ENCODE results near the gene OPCML. TPM values are rescaled to one million over a fixed set of nuclear protein-coding genes. Genes with fewer than 3 reads are reported as not detected.

The OPCML gene
- total RNA-seq, 3 donors from 2014 or later (not counting 1 experiment from before 2014, with no cell fraction given) = not detected

- H3K4me1 ChIP-seq (ENCODE audit: control insufficient read depth, insufficient read depth, low read length) = no peaks in the 10 kb centered on the region
- 21% methylated on average over 11 of the region's 11 CpGs for WGBS (ENCODE audit: insufficient coverage)
- Mint-ChIP-seq H3K4me3 (no peak overlapping the region), H3K4me1 (peaks cover 0 to 5% of the 10 kb centered on the region in 2 donors), H3K9me3 (no peaks in the 10 kb centered on the region), H3K36me3 (no peaks in the 10 kb centered on the region), H3K27me3 (ENCODE audit: low read depth in 2 of 2) (no peaks in the 10 kb centered on the region), H3K27ac (no peak overlapping the region)
- no peaks in the 10 kb centered on the region for H3K36me3 ChIP-seq (ENCODE audit: control insufficient read depth, insufficient read depth, low read length)
- peak; percentile 18 to 51 for DNase-seq
- intact Hi-C loops (cut with micrococcal nuclease) = no loop called here
- no peaks in the 10 kb centered on the region for H3K9me3 ChIP-seq (ENCODE audit: control insufficient read depth, insufficient read depth, low read length)
- no peak overlapping the region for H3K27ac ChIP-seq (ENCODE audit: low read length)
- no peaks in the 10 kb centered on the region for H3K27me3 ChIP-seq (ENCODE audit: control insufficient read depth, insufficient read depth, low read length)
- no peak overlapping the region for H3K4me3 ChIP-seq (ENCODE audit: low read length)
- peak in 1 of 3 donors; percentile 49 for ATAC-seq
- TF ChIP-seq, protein P1, sequence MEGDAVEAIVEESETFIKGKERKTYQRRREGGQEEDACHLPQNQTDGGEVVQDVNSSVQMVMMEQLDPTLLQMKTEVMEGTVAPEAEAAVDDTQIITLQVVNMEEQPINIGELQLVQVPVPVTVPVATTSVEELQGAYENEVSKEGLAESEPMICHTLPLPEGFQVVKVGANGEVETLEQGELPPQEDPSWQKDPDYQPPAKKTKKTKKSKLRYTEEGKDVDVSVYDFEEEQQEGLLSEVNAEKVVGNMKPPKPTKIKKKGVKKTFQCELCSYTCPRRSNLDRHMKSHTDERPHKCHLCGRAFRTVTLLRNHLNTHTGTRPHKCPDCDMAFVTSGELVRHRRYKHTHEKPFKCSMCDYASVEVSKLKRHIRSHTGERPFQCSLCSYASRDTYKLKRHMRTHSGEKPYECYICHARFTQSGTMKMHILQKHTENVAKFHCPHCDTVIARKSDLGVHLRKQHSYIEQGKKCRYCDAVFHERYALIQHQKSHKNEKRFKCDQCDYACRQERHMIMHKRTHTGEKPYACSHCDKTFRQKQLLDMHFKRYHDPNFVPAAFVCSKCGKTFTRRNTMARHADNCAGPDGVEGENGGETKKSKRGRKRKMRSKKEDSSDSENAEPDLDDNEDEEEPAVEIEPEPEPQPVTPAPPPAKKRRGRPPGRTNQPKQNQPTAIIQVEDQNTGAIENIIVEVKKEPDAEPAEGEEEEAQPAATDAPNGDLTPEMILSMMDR (IDR thresholded peaks at IDR 0.05) = peak; percentile 59
These were observed 397.8 kb downstream of the OPCML start for GRCh38 chr11:133134314-133135173.

GRCh38 chr11:133133606-133134005 lies 398.7 kb downstream of the OPCML start:
- Histone ChIP-seq H3K4me1 (ENCODE audit: control insufficient read depth, insufficient read depth, low read length) (no peaks in the 10 kb centered on the region), H3K4me3 (ENCODE audit: low read length) (no peak overlapping the region), H3K27me3 (ENCODE audit: control insufficient read depth, insufficient read depth, low read length) (no peaks in the 10 kb centered on the region), H3K27ac (ENCODE audit: low read length) (no peak overlapping the region), H3K36me3 (ENCODE audit: control insufficient read depth, insufficient read depth, low read length) (no peaks in the 10 kb centered on the region), H3K9me3 (ENCODE audit: control insufficient read depth, insufficient read depth, low read length) (no peaks in the 10 kb centered on the region)
- TF ChIP-seq, protein P1 (IDR thresholded peaks at IDR 0.05) = no peak
- no peaks in the 10 kb centered on the region for H3K36me3 Mint-ChIP-seq
- intact Hi-C loops (cut with micrococcal nuclease) = no loop called here
- H3K27me3 Mint-ChIP-seq (ENCODE audit: low read depth in 2 of 2) = peaks cover 0 to 5% of the 10 kb centered on the region in 2 donors
- ATAC-seq (no peak), DNase-seq (no peak)
- no peak overlapping the region for H3K27ac Mint-ChIP-seq
- H3K4me3 Mint-ChIP-seq = no peak overlapping the region
- no peaks in the 10 kb centered on the region for H3K9me3 Mint-ChIP-seq
- H3K4me1 Mint-ChIP-seq = peaks cover 0 to 5% of the 10 kb centered on the region in 2 donors
- 70% methylated on average over 4 of the region's 4 CpGs for WGBS (ENCODE audit: insufficient coverage)

GRCh38 chr11:133133050-133133449 lies 399.3 kb downstream of the OPCML start:
- no peak overlapping the region for H3K27ac Mint-ChIP-seq
- no peak for DNase-seq
- peaks cover 0 to 5% of the 10 kb centered on the region in 2 donors for H3K4me1 Mint-ChIP-seq
- Histone ChIP-seq H3K27ac (ENCODE audit: low read length) (no peak overlapping the region), H3K9me3 (ENCODE audit: control insufficient read depth, insufficient read depth, low read length) (no peaks in the 10 kb centered on the region), H3K4me3 (ENCODE audit: low read length) (no peak overlapping the region), H3K36me3 (ENCODE audit: control insufficient read depth, insufficient read depth, low read length) (no peaks in the 10 kb centered on the region), H3K27me3 (ENCODE audit: control insufficient read depth, insufficient read depth, low read length) (no peaks in the 10 kb centered on the region), H3K4me1 (ENCODE audit: control insufficient read depth, insufficient read depth, low read length) (no peaks in the 10 kb centered on the region)
- TF ChIP-seq, protein P1 (IDR thresholded peaks at IDR 0.05) = no peak
- no peak for ATAC-seq
- intact Hi-C loops (cut with micrococcal nuclease) = no loop called here
- H3K27me3 Mint-ChIP-seq (ENCODE audit: low read depth in 2 of 2) = peaks cover 0 to 5% of the 10 kb centered on the region in 2 donors
- no peaks in the 10 kb centered on the region for H3K36me3 Mint-ChIP-seq
- H3K4me3 Mint-ChIP-seq = no peak overlapping the region
- H3K9me3 Mint-ChIP-seq = no peaks in the 10 kb centered on the region
- WGBS (ENCODE audit: insufficient coverage) = 79% methylated on average over 3 of the region's 3 CpGs

All from natural killer cell (primary cell).